Gastrocnemius medialis (tissue), 4 donors: ENCODE data around the gene MBOAT7. TPM values are rescaled to one million over a fixed set of nuclear protein-coding genes. Genes with fewer than 3 reads are reported as not detected.

Experiments used
- ATAC-seq, 2 donors: fragments of 150-250 bp; one replicate each; pipeline ENCODE4 v1.9.1; 2016
- DNase-seq, 2 donors: peaks; one replicate each; pipeline ENCODE4 v3.0.0-alpha.2; 2019
- H3K27ac ChIP-seq, 4 donors: fragments of 200-600 bp; sonication (generic); 1 replicate in 1 of 4; 2 replicates in 3 of 4; pipeline ENCODE4 v1.5.1; 2016 to 2018; ENCODE audit warnings: mild to moderate bottlenecking in 2 of 4, moderate library complexity in 1 of 4
- H3K27me3 ChIP-seq, 3 donors: fragments of 200-600 bp; sonication (generic) in 2 of 3; 1 replicate in 1 of 3; 2 replicates in 2 of 3; pipeline versions ENCODE4 v1.5.1 to v1.6.0; 2016 to 2019; ENCODE audit warnings: mild to moderate bottlenecking in 1 of 3, moderate library complexity in 1 of 3
- H3K36me3 ChIP-seq, 2 donors: fragments of 200-600 bp; sonication (generic) in 1 of 2; one replicate each; pipeline ENCODE4 v1.5.1; 2017 to 2018
- H3K4me1 ChIP-seq, 2 donors: fragments of 200-600 bp; sonication (generic) in 1 of 2; one replicate each; pipeline ENCODE4 v1.5.1; 2016 to 2017; ENCODE audit warnings: mild to moderate bottlenecking in 2 of 2
- H3K4me3 ChIP-seq, 4 donors: fragments of 200-600 bp; sonication (generic) in 3 of 4; 1 replicate in 1 of 4; 2 replicates in 3 of 4; pipeline ENCODE4 v1.5.1; 2016 to 2019; ENCODE audit warnings: mild to moderate bottlenecking in 2 of 4
- H3K9me3 ChIP-seq, 3 donors: fragments of 200-600 bp; sonication (generic) in 2 of 3; 1 replicate in 1 of 3; 2 replicates in 2 of 3; pipeline ENCODE4 v1.5.1; 2016 to 2019
- CTCF ChIP-seq, 5 experiments: fragments of 450-650 bp in 3 of 5; fragments of 200-600 bp in 2 of 5; sonication (generic) in 2 of 5; IDR thresholded peaks in 4 of 5; conservative IDR thresholded peaks in 1 of 5; 1 replicate in 4 of 5; 2 replicates in 1 of 5; pipeline ENCODE4 v1.5.1; 2016 to 2019; ENCODE audit warnings: antibody characterized with exemption in 5 of 5, mild to moderate bottlenecking in 3 of 5, moderate library complexity in 3 of 5
- POLR2A ChIP-seq, 2 donors: fragments of 450-650 bp; IDR thresholded peaks; one replicate each; pipeline ENCODE4 v1.6.1; 2017; ENCODE audit warnings: antibody characterized with exemption in 2 of 2, mild to moderate bottlenecking in 2 of 2, moderate library complexity in 2 of 2
- in situ Hi-C, 4 donors: fragments of 200-750 bp; cut with MboI; loops; one replicate each; pipeline versions ENCODE4 v1.15.0 to v1.8.0; 2017; ENCODE audit warnings: low sequenced_read_pairs in 4 of 4
- intact Hi-C: fragments of 100-400 bp; cut with DNase I; formaldehyde crosslinking; loops from one replicate; pipeline ENCODE4 v1.15.1; 2023; ENCODE audit warnings: low total_unique reads
- total RNA-seq, 4 donors: library from RNA; depleted of rRNA; stranded (reverse); fragments of >200 nt; gene quantifications; one replicate each; pipeline versions ENCODE4 v1.1.0 to v1.2.3, GENCODE V29; 2016

MBOAT7 gene
- total RNA-seq, 4 donors from 2014 or later, result 11.6 to 36.4 (median 19.3) TPM

DNA sequence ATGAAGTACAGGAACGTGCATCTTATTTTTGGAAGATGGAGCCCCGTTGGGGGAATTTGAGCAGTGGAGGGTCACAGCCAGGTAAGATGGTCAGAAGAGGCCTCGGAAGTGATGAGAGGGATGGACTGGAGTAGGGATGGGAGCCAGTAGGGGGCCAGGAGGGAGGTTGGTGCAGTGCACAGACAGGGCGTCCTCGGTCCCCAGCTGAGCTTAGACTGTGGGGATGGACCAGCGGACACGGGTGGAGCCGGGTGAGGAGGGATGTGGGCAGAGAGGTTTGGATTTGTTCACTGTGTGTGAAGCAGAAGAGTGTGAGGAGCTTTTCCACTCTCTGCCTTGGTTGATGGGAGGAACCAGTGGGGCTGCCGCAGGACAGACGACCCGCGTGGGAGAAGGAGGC, 21.9 kb upstream of the MBOAT7 start:
- Histone ChIP-seq H3K4me1 (peaks cover 29 to 41% of the 10 kb centered on the region in 2 donors), H3K27ac (peak overlapping the region in 3 of 4 donors; percentile 74 to 95 (median 95))

GRCh38 chr19:54209811-54210494, 20.6 kb upstream of the MBOAT7 start:
- intact Hi-C loops, result loop anchor here (1.0 to 10.0 kb wide), 2 partner anchors 20 to 1395 kb away; partner anchors contain the start of genes ZNF524 and ZNF865
- Histone ChIP-seq H3K9me3 (no peaks in the 10 kb centered on the region), H3K27me3 (no peaks in the 10 kb centered on the region), H3K4me3 (no peak overlapping the region), H3K36me3 (peaks cover 0 to 34% of the 10 kb centered on the region in 2 donors), H3K27ac (peak overlapping the region; percentile 74 to 95 (median 86)), H3K4me1 (peaks cover 38 to 47% of the 10 kb centered on the region in 2 donors)
- TF ChIP-seq POLR2A (IDR thresholded peaks at IDR 0.05), result peak; percentile 46 to 50
- no peak for TF ChIP-seq CTCF (IDR thresholded peaks at IDR 0.05 in 4 of 5, conservative IDR thresholded peaks at IDR 0.05 in 1 of 5)
- DNase-seq, result peak; percentile 66 to 84
- ATAC-seq, result peak; percentile 87 to 89
- in situ Hi-C loops, result loop anchor here in 1 of 4 donors (10.0 kb wide), 1 partner anchor 245 kb away; no protein-coding TSS in a partner anchor

More for the DNA sequence above, 21.9 kb upstream of the MBOAT7 start:
- no peak for TF ChIP-seq CTCF (IDR thresholded peaks at IDR 0.05 in 4 of 5, conservative IDR thresholded peaks at IDR 0.05 in 1 of 5)
- no peak for TF ChIP-seq POLR2A (IDR thresholded peaks at IDR 0.05)
- H3K9me3 ChIP-seq, result no peaks in the 10 kb centered on the region
- DNase-seq (no peak), ATAC-seq (no peak)
- in situ Hi-C loops (no loop called here), intact Hi-C loops (no loop called here)
- H3K4me3 ChIP-seq, result no peak overlapping the region
- no peaks in the 10 kb centered on the region for H3K27me3 ChIP-seq
- peaks cover 0 to 22% of the 10 kb centered on the region in 2 donors for H3K36me3 ChIP-seq

DNA sequence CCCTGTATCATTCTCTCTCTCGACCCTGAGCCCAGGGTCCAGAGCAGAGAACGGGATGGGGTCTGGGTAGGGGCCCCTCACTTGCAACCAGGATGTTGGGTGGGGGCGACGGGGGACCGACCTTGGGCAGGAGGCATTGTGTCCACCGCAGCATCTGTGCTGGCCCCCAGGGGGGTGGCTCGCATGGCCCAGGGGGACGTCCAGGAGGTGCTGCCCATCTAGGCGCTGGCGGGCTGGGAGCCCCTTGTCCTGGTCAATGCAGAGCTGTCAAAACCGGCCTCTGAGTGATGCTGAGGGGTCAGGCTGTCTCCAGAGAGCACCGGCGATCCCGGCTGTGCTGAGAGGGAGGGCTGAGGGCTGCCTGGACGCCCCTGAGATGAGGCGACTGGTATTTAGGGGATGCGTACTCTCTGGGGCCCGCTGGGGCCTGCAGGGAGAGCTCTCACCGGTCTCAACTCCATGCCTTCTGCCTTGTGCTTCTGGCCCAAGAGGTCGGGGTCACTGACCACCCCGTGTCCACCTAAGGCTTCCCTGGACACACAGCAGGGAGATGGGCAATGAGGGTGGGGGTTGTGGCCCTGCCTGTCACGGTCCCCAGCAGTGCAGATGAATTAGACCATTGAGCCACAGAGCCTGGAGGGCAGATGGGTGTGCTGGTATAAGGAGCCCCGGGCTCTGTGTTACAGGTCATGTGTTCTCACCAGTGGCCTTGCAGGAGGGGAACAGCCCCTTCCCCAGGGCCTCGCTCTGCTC, 19.9 kb upstream of the MBOAT7 start:
- in situ Hi-C loops, result loop anchor here in 1 of 4 donors (10.0 kb wide), 1 partner anchor 246 kb away; no protein-coding TSS in a partner anchor
- Histone ChIP-seq H3K4me1 (peaks cover 45 to 55% of the 10 kb centered on the region in 2 donors), H3K27me3 (no peaks in the 10 kb centered on the region), H3K4me3 (no peak overlapping the region), H3K36me3 (peaks cover 0 to 41% of the 10 kb centered on the region in 2 donors), H3K9me3 (no peaks in the 10 kb centered on the region), H3K27ac (peak overlapping the region; percentile 74 to 95 (median 86))
- ATAC-seq, result peak; percentile 4 to 9
- no peak for DNase-seq
- TF ChIP-seq CTCF (IDR thresholded peaks at IDR 0.05 in 4 of 5, conservative IDR thresholded peaks at IDR 0.05 in 1 of 5) (no peak), POLR2A (IDR thresholded peaks at IDR 0.05) (no peak)
- intact Hi-C loops, result loop anchor here (10.0 kb wide), 1 partner anchor 1396 kb away; the partner anchor contains the start of genes ZNF524 and ZNF865

GRCh38 chr19:54208784-54209057, 19.3 kb upstream of the MBOAT7 start:
- H3K4me3 ChIP-seq, result no peak overlapping the region

More at GRCh38 chr19:54208784-54209057, 19.3 kb upstream of the MBOAT7 start:
- intact Hi-C loops, result loop anchor here (10.0 kb wide), 1 partner anchor 1396 kb away; the partner anchor contains the start of genes ZNF524 and ZNF865
- Histone ChIP-seq H3K27ac (peak overlapping the region; percentile 74 to 95 (median 86)), H3K27me3 (no peaks in the 10 kb centered on the region), H3K4me1 (peaks cover 50 to 60% of the 10 kb centered on the region in 2 donors), H3K9me3 (no peaks in the 10 kb centered on the region), H3K36me3 (peaks cover 0 to 46% of the 10 kb centered on the region in 2 donors)
- ATAC-seq, result no peak
- TF ChIP-seq POLR2A (IDR thresholded peaks at IDR 0.05) (no peak), CTCF (IDR thresholded peaks at IDR 0.05 in 4 of 5, conservative IDR thresholded peaks at IDR 0.05 in 1 of 5) (no peak)
- in situ Hi-C loops, result loop anchor here in 1 of 4 donors (10.0 kb wide), 1 partner anchor 246 kb away; no protein-coding TSS in a partner anchor
- no peak for DNase-seq
